ENCODE measurements around the gene ACAD11.

- TF ChIP-seq GATA2 (IDR thresholded peaks at IDR 0.05; ENCODE audit: low read depth, low read length) (no peak), GATA3 (IDR thresholded peaks at IDR 0.05; ENCODE audit: low read depth, low read length) (no peak)
Measured at GRCh38 chr3:132553826-132554225, 105.8 kb downstream of the ACAD11 start.

Measured in SH-SY5Y (cell line).